GM19468 (cell line): ENCODE measurements around the gene CASP8.

Experiments
- ATAC-seq: cut with Tn5 transposase; IDR thresholded peaks from one replicate; pipeline ENCODE4 v1.9.1; 2021; ENCODE audit warnings: mild to moderate bottlenecking, moderate library complexity, moderate number of reproducible peaks; ENCODE audit not compliant: unreplicated experiment; ENCODE audit errors: extremely low read depth

CASP8 gene

GRCh38 chr2:201260302-201260800 lies at the start of gene CASP8:
Gene CASP8 (plus strand): TSS chr2:201260536. CDS start chr2:201266487, 5,951 bp downstream.
- no peak for ATAC-seq

GRCh38 chr2:201215963-201216362 lies 44.4 kb upstream of the CASP8 start:
- ATAC-seq = no peak

DNA sequence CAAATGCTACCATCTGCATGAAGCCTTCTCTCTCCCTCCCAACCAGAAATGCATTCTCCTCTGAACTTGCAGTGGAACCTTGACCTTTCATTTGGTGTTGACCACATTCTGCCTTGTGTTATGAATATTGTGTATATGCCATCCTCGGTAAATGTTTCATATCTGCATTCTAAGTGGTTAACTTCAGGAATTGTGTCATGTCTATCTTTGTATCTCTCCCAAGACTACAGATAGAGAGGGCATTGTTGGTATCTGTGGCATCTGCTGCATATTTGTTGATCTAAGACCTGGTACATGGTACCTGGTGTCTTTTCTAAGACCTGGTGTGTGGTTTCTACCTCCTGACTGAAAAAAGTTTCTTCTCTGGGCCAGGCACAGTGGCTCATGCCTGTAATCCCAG lies 43.4 kb upstream of the CASP8 start:
- ATAC-seq = no peak

DNA sequence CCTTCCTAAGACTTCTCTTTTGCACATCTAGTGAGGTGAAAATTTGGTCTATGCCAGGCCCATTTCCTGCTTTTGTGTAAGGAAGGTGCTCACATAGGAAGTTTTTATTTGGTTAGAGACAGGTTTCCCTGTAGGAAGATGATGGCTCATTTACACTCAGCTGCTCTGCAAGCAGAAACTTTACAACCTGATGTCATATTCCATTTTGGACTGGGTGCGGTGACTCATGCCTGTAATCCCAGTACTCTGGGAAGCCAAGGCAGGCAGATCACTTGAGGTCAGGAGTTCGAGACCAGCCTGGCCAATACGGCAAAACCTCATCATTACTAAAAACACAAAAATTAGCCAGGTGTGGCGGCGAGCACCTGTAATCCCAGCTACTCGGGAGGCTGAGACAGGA lies 41.6 kb upstream of the CASP8 start:
- ATAC-seq = no peak

DNA sequence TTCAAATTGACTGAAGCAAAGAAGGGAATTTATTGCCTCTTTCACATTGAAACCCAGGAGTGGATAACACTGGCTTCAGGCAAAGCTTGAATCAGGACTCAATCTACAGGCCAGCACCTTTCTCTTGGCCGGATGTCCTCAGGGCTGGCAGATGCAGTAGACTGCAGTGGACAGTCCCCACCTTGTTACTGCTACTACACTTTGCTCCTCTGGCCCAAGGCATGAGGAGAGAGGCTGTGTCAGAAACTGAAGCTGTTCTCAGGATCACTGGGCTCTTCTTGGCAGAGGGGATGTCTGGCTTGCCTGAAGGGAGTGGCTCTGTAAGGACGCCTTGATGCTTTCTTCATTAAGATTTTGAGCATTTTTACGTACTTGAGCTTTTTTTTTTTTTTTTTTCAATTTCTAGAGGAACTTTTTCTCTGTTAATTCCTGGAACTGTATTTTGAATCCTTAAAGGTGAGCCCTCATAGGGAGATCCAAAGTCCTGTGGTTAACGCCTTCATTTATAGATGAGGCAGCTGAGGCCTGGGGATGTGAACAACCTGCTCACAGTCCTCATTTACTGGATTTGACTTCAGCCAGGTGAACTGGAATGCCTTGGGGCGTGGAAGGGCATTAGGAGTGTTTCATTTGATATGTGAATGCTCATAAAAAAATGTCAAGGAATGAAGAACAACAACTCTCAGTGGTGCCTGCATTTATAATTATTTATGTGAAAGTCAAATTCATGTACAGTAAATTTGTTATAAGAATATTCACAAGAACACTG lies 40.8 kb upstream of the CASP8 start:
- ATAC-seq = no peak

DNA sequence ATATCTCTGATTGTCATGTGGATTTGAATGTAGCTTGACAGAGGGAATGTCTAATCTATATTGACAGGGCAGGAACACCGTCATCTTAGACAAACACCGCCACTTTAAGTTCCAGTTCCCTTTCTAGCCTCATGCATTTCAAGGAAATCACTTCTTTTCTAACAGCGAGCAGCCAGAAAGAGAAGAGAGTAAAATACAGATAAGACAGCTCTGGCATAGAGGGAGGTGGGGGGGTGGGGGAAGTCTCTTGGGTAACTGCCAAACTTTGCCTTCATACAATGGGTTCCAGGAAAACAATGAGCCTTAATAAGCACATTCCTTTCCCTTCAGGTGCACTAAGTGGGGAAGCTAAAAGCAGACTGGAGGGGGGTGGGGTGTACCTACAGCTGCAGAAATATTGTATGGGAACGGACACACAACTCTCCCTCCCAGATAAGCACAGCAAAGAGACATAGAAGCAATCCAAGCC lies 40.2 kb upstream of the CASP8 start:
- ATAC-seq = no peak

- ATAC-seq = peak; percentile 82
Observed at GRCh38 chr2:201223089-201224073, 37.0 kb upstream of the CASP8 start.

GRCh38 chr2:201228271-201228911 lies 31.9 kb upstream of the CASP8 start:
- ATAC-seq = no peak

DNA sequence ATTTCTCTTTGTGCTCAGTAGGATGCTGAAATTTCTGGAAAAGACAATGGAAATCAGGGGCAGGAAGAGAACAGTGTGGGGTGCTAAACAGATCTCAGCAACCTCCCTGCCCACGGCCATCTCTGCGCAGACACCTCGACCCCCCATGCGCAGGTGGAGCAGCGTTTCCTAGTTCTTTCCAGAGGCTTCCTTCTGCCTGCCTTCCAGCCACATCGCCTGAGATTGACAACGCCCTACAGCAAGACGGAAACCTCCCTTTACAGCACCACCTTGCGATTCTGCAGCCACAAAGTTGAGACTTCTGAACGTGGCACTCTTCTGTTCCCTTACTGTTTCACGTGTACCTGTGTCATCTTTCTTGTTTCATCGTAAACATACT lies 31.4 kb upstream of the CASP8 start:
- no peak for ATAC-seq

- ATAC-seq = no peak
Observed at GRCh38 chr2:201231781-201232466, 28.4 kb upstream of the CASP8 start.

GRCh38 chr2:201232467-201232815 lies 27.9 kb upstream of the CASP8 start:
- ATAC-seq = no peak

GRCh38 chr2:201233192-201233811 lies 27.0 kb upstream of the CASP8 start:
- peak; percentile 87 for ATAC-seq

DNA sequence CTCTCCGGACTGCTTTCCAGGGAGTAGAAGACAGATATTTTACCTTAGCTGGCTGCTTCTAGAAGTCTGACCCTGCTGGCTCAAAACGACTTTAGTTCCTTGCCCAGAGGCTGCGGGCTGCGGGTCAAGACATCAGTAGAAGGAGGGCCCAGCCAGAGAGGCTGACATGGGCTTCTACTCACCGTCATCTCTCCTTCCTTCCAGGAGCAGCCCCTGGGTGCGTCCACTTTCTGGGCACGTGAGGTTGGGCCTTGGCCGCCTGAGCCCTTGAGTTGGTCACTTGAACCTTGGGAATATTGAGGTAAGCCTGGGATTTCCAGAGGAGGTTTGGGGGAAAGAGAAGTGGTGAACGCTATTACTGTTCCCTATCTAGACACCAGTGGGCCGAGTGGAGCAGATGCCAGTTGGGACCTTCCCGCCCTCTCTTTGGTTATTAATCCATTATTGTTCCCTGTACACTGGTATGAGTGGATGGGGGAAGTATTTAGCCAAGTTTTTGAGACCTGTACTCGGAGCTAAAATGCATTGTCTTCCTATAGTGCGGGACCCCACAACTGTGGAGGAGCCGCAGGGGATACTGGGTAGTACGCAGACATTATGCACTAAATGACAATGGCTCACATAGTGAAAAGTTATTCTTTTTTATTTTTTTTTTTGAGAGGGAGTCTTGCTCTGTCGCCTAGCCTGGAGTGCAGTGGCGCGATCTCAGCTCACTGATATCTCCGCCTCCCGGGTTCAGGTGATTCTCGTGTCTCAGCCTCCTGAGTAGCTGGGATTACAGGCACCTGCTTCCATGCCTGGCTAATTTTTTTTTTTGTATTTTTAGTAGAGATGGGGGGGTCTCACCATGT lies 26.3 kb upstream of the CASP8 start:
- ATAC-seq = no peak

DNA sequence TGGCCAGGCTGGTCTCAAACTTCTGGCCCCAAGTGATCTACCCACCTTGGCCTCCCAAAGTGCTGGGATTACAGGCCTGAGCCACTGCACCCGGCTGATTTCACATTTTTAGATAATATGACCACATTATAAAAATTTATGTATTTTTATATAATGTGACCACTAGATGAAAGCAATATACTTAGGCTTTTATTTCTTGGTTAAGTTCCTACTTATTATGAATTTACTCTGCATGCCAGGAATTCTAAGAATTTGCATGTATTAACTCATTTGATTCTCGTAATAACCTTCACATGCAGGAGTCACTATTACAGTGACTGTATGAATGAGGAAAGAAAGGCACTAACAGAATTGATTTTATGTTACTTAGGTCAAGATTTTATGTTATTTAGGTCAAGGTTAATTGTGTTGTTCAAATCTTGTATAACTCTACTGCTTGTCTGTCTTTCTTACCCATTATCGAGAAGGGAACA lies 25.6 kb upstream of the CASP8 start:
- ATAC-seq = no peak

DNA sequence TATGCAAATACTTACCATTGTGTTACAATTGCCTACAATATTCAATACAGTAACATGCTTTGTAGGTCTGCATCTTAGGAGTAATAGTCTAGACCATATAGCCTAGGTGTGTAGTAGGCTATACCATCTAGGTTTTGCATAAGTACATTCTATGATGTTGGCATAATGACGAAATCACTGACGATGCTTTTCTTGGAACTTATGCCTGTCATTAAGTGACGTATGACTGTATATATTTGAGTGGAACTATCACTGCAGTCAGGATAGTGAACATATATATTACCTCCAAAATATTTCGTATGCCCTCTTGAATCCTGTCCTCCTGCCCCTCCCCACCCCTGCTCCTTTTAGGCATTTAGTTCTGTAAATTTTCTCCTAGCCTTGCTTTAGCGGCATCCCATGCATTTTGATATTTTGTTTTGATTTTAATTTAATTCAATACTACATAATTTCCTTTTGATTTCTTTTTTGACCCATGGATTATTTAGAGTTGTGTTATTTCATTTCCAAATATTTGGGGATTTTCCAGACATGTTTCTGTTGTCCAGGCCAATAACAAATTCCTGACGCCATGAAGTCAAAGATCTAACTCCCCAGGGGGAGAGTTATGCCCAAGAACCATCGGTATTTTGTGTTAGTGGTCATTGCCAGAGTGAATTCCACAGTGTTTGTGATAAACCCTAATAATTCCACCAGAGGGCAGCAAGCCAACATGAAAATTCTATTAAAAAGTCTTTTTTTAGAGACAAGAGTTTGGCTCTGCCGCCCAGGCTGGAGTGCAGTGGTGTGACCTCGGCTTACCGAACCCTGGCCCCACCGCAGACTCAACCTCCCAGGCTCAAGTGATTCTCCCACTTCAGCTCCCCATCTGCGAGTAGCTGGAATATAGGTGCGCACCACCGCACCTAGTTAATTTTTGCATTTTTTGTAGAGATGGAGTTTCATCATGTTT lies 24.2 kb upstream of the CASP8 start:
- no peak for ATAC-seq

GRCh38 chr2:201237486-201238123 lies 22.7 kb upstream of the CASP8 start:
- ATAC-seq = no peak
